DND-41 (cell line): ENCODE measurements around the gene RNF220.

Experiments used
- CTCF ChIP-seq: IDR thresholded peaks from 2 replicates; pipeline ENCODE4 v1.5.1; 2012; ENCODE audit warnings: borderline replicate concordance, low read length, moderate library complexity, mild to moderate bottlenecking; ENCODE audit not compliant: poor library complexity, severe bottlenecking; ENCODE audit errors: extremely low read depth
- EZH2 ChIP-seq: IDR thresholded peaks from 3 replicates; pipeline ENCODE4 v1.6.1; 2012; ENCODE audit warnings: borderline replicate concordance, low read depth, mild to moderate bottlenecking, moderate library complexity, low read length, inconsistent platforms; ENCODE audit not compliant: severe bottlenecking

- no peak for TF ChIP-seq CTCF
- TF ChIP-seq EZH2: no peak
Observed at GRCh38 chr1:44646261-44647110, 241.4 kb downstream of the RNF220 start.
